ENCODE measurements around the gene MRM2.

The MRM2 gene

GRCh38 chr7:2220030-2220429, 22.0 kb downstream of the MRM2 start:
- ATAC-seq: no peak
- no peak for TF ChIP-seq ARNTL (CRISPR knock-in tag; IDR thresholded peaks at IDR 0.05; ENCODE audit: borderline replicate concordance, low read depth)

DNA sequence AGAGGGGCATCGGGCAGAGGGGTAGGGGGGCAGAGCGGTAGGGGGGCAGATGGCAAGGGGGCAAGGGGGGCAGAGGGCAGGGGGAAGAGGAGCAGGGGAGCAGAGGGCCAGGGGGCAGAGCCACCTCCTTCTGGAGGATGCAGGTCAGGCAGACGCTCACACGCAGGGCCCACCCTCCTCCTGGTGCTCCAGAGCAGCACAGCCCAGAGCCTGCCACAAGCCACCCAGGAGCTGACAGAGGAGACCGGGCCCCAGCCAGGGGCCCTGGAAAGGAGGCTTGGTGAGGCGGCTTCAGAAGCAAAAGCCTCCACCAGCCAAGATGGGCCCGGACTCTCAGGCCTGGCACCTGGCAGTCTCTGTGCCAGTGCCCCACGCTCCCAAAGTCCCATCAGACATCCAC, 22.4 kb downstream of the MRM2 start:
- TF ChIP-seq OSR1 (CRISPR knock-in tag; IDR thresholded peaks at IDR 0.05): no peak
- TF ChIP-seq ZNF70 (CRISPR knock-in tag; IDR thresholded peaks at IDR 0.05): no peak
- TF ChIP-seq TCF4 (CRISPR knock-in tag; IDR thresholded peaks at IDR 0.05; ENCODE audit: borderline replicate concordance): no peak
- TF ChIP-seq TSHZ2 (CRISPR knock-in tag; IDR thresholded peaks at IDR 0.05): no peak
- no peak for TF ChIP-seq PPARA (CRISPR knock-in tag; IDR thresholded peaks at IDR 0.05; ENCODE audit: borderline replicate concordance)
- TF ChIP-seq ZFP30 (CRISPR knock-in tag; IDR thresholded peaks at IDR 0.05): no peak
- ATAC-seq: no peak

DNA sequence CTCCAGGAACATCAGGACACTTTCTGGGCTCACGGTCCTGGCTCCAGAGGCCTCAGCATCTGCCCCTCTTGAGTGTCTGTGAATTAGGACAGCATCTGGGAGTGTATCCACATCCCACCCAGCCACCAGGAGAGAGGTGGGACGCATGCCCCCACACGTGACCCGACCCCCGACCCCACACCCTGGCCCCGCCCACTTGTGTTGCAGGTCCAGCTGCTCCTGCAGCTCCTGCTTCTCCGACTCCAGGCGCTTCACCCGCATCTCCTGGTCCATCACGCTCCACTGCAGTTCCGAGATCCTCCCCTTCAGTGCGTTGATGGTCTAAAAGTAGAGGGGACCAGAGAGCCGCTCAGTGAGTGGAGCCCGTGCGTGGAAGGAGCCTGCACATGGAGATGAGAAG, 22.9 kb downstream of the MRM2 start:
- no peak for ATAC-seq
- no peak for TF ChIP-seq ZC3H10 (CRISPR knock-in tag; IDR thresholded peaks at IDR 0.05)
- TF ChIP-seq, protein P1, sequence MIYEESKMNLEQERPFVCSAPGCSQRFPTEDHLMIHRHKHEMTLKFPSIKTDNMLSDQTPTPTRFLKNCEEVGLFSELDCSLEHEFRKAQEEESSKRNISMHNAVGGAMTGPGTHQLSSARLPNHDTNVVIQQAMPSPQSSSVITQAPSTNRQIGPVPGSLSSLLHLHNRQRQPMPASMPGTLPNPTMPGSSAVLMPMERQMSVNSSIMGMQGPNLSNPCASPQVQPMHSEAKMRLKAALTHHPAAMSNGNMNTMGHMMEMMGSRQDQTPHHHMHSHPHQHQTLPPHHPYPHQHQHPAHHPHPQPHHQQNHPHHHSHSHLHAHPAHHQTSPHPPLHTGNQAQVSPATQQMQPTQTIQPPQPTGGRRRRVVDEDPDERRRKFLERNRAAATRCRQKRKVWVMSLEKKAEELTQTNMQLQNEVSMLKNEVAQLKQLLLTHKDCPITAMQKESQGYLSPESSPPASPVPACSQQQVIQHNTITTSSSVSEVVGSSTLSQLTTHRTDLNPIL (CRISPR knock-in tag; IDR thresholded peaks at IDR 0.05; ENCODE audit: low read depth): no peak
- no peak for TF ChIP-seq CSDC2 (CRISPR knock-in tag; IDR thresholded peaks at IDR 0.05)
- TF ChIP-seq ZNF565 (CRISPR knock-in tag; conservative IDR thresholded peaks at IDR 0.05; ENCODE audit: low read depth): no peak
- no peak for TF ChIP-seq ZFP30 (CRISPR knock-in tag; IDR thresholded peaks at IDR 0.05)
- TF ChIP-seq TOX (CRISPR knock-in tag; IDR thresholded peaks at IDR 0.05; ENCODE audit: borderline replicate concordance): no peak
- TF ChIP-seq ZNF8 (CRISPR knock-in tag; IDR thresholded peaks at IDR 0.05): no peak
- TF ChIP-seq, protein P2, sequence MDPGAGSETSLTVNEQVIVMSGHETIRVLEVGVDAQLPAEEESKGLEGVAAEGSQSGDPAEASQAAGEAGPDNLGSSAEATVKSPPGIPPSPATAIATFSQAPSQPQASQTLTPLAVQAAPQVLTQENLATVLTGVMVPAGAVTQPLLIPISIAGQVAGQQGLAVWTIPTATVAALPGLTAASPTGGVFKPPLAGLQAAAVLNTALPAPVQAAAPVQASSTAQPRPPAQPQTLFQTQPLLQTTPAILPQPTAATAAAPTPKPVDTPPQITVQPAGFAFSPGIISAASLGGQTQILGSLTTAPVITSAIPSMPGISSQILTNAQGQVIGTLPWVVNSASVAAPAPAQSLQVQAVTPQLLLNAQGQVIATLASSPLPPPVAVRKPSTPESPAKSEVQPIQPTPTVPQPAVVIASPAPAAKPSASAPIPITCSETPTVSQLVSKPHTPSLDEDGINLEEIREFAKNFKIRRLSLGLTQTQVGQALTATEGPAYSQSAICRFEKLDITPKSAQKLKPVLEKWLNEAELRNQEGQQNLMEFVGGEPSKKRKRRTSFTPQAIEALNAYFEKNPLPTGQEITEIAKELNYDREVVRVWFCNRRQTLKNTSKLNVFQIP (CRISPR knock-in tag; IDR thresholded peaks at IDR 0.05; ENCODE audit: borderline replicate concordance, low read depth): no peak
- TF ChIP-seq TSHZ2 (CRISPR knock-in tag; IDR thresholded peaks at IDR 0.05): no peak
- TF ChIP-seq PPARA (CRISPR knock-in tag; IDR thresholded peaks at IDR 0.05; ENCODE audit: borderline replicate concordance): no peak
- TF ChIP-seq SNAI2 (CRISPR knock-in tag; IDR thresholded peaks at IDR 0.05): no peak

GRCh38 chr7:2218444-2218785, 23.6 kb downstream of the MRM2 start:
- TF ChIP-seq ZFP30 (CRISPR knock-in tag; IDR thresholded peaks at IDR 0.05) (no peak), CSRNP3 (CRISPR knock-in tag; IDR thresholded peaks at IDR 0.05) (no peak)
- no peak for ATAC-seq
